Sigmoid colon (tissue), 4 donors: ENCODE measurements around the gene CKAP4.

Source experiments
- EP300 ChIP-seq, 4 donors: sonication (generic); formaldehyde crosslinking; IDR thresholded peaks; one replicate each; pipeline ENCODE4 v1.6.1; 2017; ENCODE audit warnings: antibody characterized with exemption in 4 of 4
- POLR2A ChIP-seq, 2 donors: fragments of 450-650 bp; IDR thresholded peaks; one replicate each; pipeline ENCODE4 v1.6.1; 2016; ENCODE audit warnings: antibody characterized with exemption in 2 of 2, mild to moderate bottlenecking in 2 of 2, moderate library complexity in 2 of 2
- POLR2AphosphoS5 ChIP-seq, 4 donors: sonication (generic); formaldehyde crosslinking; IDR thresholded peaks; one replicate each; pipeline ENCODE4 v1.6.1; 2017; ENCODE audit warnings: antibody characterized with exemption in 4 of 4
- TF ChIP-seq, protein P1 (sequence below), 4 experiments: fragments of 450-650 bp in 3 of 4; fragments of 200-600 bp in 1 of 4; IDR thresholded peaks; one replicate each; pipeline ENCODE4 v1.5.1; 2016 to 2019; ENCODE audit warnings: antibody characterized with exemption in 4 of 4, mild to moderate bottlenecking in 3 of 4, moderate library complexity in 2 of 4

DNA sequence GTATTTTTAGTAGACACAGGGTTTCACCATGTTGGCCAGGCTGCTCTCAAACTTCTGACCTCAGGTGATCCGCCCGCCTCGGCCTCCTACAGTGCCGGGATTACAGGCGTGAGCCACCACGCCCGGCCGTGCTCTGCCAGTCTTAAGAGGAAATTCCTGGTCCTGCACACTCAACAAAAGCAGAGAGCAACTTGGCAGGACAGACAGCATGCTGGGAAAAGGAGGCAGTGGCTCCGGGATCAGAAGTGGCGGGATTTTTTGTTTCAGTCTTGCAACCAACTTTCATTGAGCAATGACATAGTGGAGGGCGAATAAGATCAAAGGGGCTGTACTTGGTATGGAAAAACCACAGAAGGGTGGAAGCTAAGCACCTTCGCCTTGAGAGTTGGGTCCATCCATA is 2.1 kb downstream of the CKAP4 start:
- TF ChIP-seq, protein P1, sequence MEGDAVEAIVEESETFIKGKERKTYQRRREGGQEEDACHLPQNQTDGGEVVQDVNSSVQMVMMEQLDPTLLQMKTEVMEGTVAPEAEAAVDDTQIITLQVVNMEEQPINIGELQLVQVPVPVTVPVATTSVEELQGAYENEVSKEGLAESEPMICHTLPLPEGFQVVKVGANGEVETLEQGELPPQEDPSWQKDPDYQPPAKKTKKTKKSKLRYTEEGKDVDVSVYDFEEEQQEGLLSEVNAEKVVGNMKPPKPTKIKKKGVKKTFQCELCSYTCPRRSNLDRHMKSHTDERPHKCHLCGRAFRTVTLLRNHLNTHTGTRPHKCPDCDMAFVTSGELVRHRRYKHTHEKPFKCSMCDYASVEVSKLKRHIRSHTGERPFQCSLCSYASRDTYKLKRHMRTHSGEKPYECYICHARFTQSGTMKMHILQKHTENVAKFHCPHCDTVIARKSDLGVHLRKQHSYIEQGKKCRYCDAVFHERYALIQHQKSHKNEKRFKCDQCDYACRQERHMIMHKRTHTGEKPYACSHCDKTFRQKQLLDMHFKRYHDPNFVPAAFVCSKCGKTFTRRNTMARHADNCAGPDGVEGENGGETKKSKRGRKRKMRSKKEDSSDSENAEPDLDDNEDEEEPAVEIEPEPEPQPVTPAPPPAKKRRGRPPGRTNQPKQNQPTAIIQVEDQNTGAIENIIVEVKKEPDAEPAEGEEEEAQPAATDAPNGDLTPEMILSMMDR (IDR thresholded peaks at IDR 0.05) = no peak
- no peak for TF ChIP-seq EP300 (IDR thresholded peaks at IDR 0.05)
- TF ChIP-seq POLR2AphosphoS5 (IDR thresholded peaks at IDR 0.05) = peak in 3 of 4 donors; percentile 11 to 27 (median 27)
- no peak for TF ChIP-seq POLR2A (IDR thresholded peaks at IDR 0.05)
